T-cell (primary cell): ENCODE measurements around the gene MIS12. TPM values are rescaled to one million over a fixed set of nuclear protein-coding genes. Genes with fewer than 3 reads are reported as not detected.
A peak's percentile ranks its signal among the peaks of the same experiment; 100 is the strongest.

Experiments
- ATAC-seq, 4 experiments: fragments of 200-7000 bp in 3 of 4; fragments of 150-1000 bp in 1 of 4; cut with Tn5 transposase; replicated peaks in 1 of 4; 1 replicate in 3 of 4; 2 replicates in 1 of 4; pipeline ENCODE4 v1.10.0; 2021; ENCODE audit warnings: moderate library complexity in 3 of 4, mild to moderate bottlenecking in 2 of 4, moderate number of reproducible peaks in 1 of 4
- CTCF ChIA-PET, 2 donors: fragments of 300-600 bp; sonication (Branson Sonifier 250); formaldehyde crosslinking; loops; one replicate each; lab custom pipeline; 2022; ENCODE audit warnings: antibody characterized with exemption in 2 of 2; lab: Charles Lee
- POLR2A ChIA-PET, 2 donors: fragments of 300-600 bp; sonication (Branson Sonifier 250); formaldehyde crosslinking; loops; one replicate each; lab custom pipeline; 2022; ENCODE audit warnings: antibody characterized with exemption in 2 of 2; lab: Charles Lee
- DNase-seq, 35 experiments: peaks; one replicate each; pipeline versions ENCODE4 v3.0.0 to v3.0.0-alpha.2; 2013 to 2023
- H3K27ac ChIP-seq: one replicate; pipeline ENCODE4 v1.5.1; 2013; ENCODE audit warnings: low read length
- H3K27me3 ChIP-seq, 2 experiments: replicated peaks in 1 of 2; 1 replicate in 1 of 2; 2 replicates in 1 of 2; pipeline versions ENCODE4 v1.6.1 to v1.7.0; 2013; ENCODE audit warnings: low read length in 1 of 2, mixed read lengths in 1 of 2; ENCODE audit not compliant: control insufficient read depth in 2 of 2, insufficient read depth in 2 of 2; ENCODE audit errors: extremely low read depth in 1 of 2
- H3K36me3 ChIP-seq, 2 donors: 1 replicate in 1 of 2; 2 replicates in 1 of 2; pipeline versions ENCODE4 v1.6.1 to v1.7.0; 2013; ENCODE audit warnings: low read length in 1 of 2; ENCODE audit not compliant: control insufficient read depth in 2 of 2, insufficient read depth in 1 of 2; ENCODE audit errors: extremely low read depth in 1 of 2
- H3K4me1 ChIP-seq, 2 experiments: 1 replicate in 1 of 2; 2 replicates in 1 of 2; pipeline versions ENCODE4 v1.6.1 to v1.7.0; 2013; ENCODE audit warnings: low read length in 2 of 2, mixed read lengths in 1 of 2; ENCODE audit not compliant: insufficient read depth in 2 of 2, control insufficient read depth in 1 of 2; ENCODE audit errors: extremely low read depth in 1 of 2
- H3K4me3 ChIP-seq, 2 donors: 1 replicate in 1 of 2; 2 replicates in 1 of 2; pipeline versions ENCODE4 v1.5.1 to v1.7.0; 2013; ENCODE audit warnings: mild to moderate bottlenecking in 2 of 2, low read length in 1 of 2, moderate library complexity in 1 of 2; ENCODE audit not compliant: control insufficient read depth in 1 of 2; ENCODE audit errors: extremely low read depth in 1 of 2
- H3K9me3 ChIP-seq: 2 replicates; pipeline ENCODE4 v1.7.0; 2013
- H3K27ac Mint-ChIP-seq, 2 donors: one replicate each; pipeline ENCODE4 v1.8.0; 2020 to 2021; ENCODE audit warnings: mild to moderate bottlenecking in 2 of 2, mixed read lengths in 2 of 2
- H3K27me3 Mint-ChIP-seq, 2 donors: one replicate each; pipeline ENCODE4 v1.8.0; 2021 to 2022; ENCODE audit warnings: mixed read lengths in 2 of 2
- H3K36me3 Mint-ChIP-seq: one replicate; pipeline ENCODE4 v1.8.0; 2021; ENCODE audit warnings: mixed read lengths
- H3K4me1 Mint-ChIP-seq, 3 donors: one replicate each; pipeline ENCODE4 v1.8.0; 2020 to 2022; ENCODE audit warnings: mixed read lengths in 3 of 3, mild to moderate bottlenecking in 1 of 3
- H3K4me3 Mint-ChIP-seq, 3 donors: one replicate each; pipeline ENCODE4 v1.8.0; 2020 to 2022; ENCODE audit warnings: mild to moderate bottlenecking in 3 of 3, mixed read lengths in 3 of 3, moderate library complexity in 3 of 3
- H3K9me3 Mint-ChIP-seq, 3 donors: one replicate each; pipeline ENCODE4 v1.8.0; 2020 to 2022; ENCODE audit warnings: mixed read lengths in 3 of 3
- WGBS: methylation state at CpG from one replicate; pipeline ENCODE4 v1.1.5; 2013; ENCODE audit warnings: missing lambda C conversion rate; ENCODE audit not compliant: insufficient coverage; 5-methylcytosine and 5-hydroxymethylcytosine counted together
- total RNA-seq, 35 experiments: library from RNA in 6 of 35; stranded (reverse) in 6 of 35; fragments of 120-200 nt in 1 of 35; gene quantifications; one replicate each; pipeline versions ENCODE4 v1.2.1 to v1.2.4 and lab custom pipeline; 2013 to 2026

Gene MIS12
- total RNA-seq, 5 donors from 2014 or later (not counting 1 experiment from before 2014, with no cell fraction given): 18.0 to 35.9 (median 33.8) TPM

- ChIA-PET CTCF (no interaction called here), POLR2A (interaction anchor here in 1 of 2 donors (1.0 kb wide), 1 partner anchor 12 kb away, joined by 3 read pairs; no protein-coding TSS in a partner anchor)
- no peak overlapping the region for H3K27ac ChIP-seq
- H3K27me3 ChIP-seq: no peaks in the 10 kb centered on the region
- Mint-ChIP-seq H3K9me3 (no peaks in the 10 kb centered on the region), H3K27ac (no peak overlapping the region), H3K36me3 (peaks cover 31% of the 10 kb centered on the region), H3K27me3 (no peaks in the 10 kb centered on the region), H3K4me3 (no peak overlapping the region), H3K4me1 (peaks cover 24 to 26% (median 25%) of the 10 kb centered on the region in 3 donors)
- H3K36me3 ChIP-seq: peaks cover 8 to 36% of the 10 kb centered on the region in 2 donors
- H3K4me1 ChIP-seq: peaks cover 4 to 14% of the 10 kb centered on the region in 2 experiments
- H3K4me3 ChIP-seq: no peak overlapping the region
- ATAC-seq (no peak), DNase-seq (no peak)
- no CpG with 5 or more reads among the region's 3 CpGs for WGBS
- no peaks in the 10 kb centered on the region for H3K9me3 ChIP-seq
Measured at GRCh38 chr17:5472511-5472910, 13.9 kb upstream of the MIS12 start.

DNA sequence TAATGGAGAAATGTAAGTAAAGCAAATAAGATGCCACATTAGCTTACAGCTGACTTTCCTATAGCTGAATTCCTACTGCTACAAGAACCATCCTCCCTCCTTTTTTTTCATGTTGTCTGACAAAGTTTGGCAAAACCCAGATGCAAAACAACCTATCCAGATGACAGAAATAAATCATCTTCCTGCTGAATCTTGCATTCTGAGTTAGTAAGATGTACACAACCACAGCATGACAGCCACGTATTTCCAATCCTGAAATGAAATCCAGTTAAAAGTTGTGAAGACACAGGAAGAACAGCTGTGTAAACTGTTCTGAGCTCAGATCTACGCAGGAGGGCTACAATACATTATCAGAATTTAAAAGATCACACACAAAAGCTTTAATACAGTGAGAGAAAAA lies 12.5 kb upstream of the MIS12 start:
- DNase-seq (no peak), ATAC-seq (no peak)
- Mint-ChIP-seq H3K27ac (no peak overlapping the region), H3K4me1 (peaks cover 22 to 25% (median 24%) of the 10 kb centered on the region in 3 donors), H3K36me3 (peaks cover 43% of the 10 kb centered on the region), H3K4me3 (no peak overlapping the region), H3K27me3 (no peaks in the 10 kb centered on the region), H3K9me3 (no peaks in the 10 kb centered on the region)
- H3K4me3 ChIP-seq: no peak overlapping the region
- H3K27ac ChIP-seq: no peak overlapping the region
- no CpG with 5 or more reads among the region's 2 CpGs for WGBS
- peaks cover 13 to 49% of the 10 kb centered on the region in 2 donors for H3K36me3 ChIP-seq
- no peaks in the 10 kb centered on the region for H3K9me3 ChIP-seq
- POLR2A ChIA-PET: no interaction called here
- peaks cover 0 to 5% of the 10 kb centered on the region in 2 experiments for H3K4me1 ChIP-seq
- H3K27me3 ChIP-seq: no peaks in the 10 kb centered on the region
- CTCF ChIA-PET: no interaction called here

GRCh38 chr17:5478992-5479391 lies 7.4 kb upstream of the MIS12 start:
- CTCF ChIA-PET: interaction anchor here in 1 of 2 donors (0.7 kb wide), 1 partner anchor 29 kb away, joined by 4 read pairs; no protein-coding TSS in a partner anchor
- H3K36me3 Mint-ChIP-seq: peaks cover 68% of the 10 kb centered on the region
- no peak overlapping the region for H3K4me3 ChIP-seq
- H3K27ac ChIP-seq: no peak overlapping the region
- no peaks in the 10 kb centered on the region for H3K9me3 Mint-ChIP-seq
- no peaks in the 10 kb centered on the region for H3K27me3 ChIP-seq
- H3K9me3 ChIP-seq: no peaks in the 10 kb centered on the region
- no peak overlapping the region for H3K4me3 Mint-ChIP-seq
- no peaks in the 10 kb centered on the region for H3K27me3 Mint-ChIP-seq
- no peak overlapping the region for H3K27ac Mint-ChIP-seq
- WGBS: 94% methylated on average over 3 of the region's 4 CpGs
- ATAC-seq: no peak
- no peak for DNase-seq
- H3K4me1 ChIP-seq: peaks cover 0 to under 1% of the 10 kb centered on the region in 2 experiments
- POLR2A ChIA-PET: no interaction called here
- peaks cover 14 to 78% of the 10 kb centered on the region in 2 donors for H3K36me3 ChIP-seq
- peaks cover 46 to 51% (median 47%) of the 10 kb centered on the region in 3 donors for H3K4me1 Mint-ChIP-seq

DNA sequence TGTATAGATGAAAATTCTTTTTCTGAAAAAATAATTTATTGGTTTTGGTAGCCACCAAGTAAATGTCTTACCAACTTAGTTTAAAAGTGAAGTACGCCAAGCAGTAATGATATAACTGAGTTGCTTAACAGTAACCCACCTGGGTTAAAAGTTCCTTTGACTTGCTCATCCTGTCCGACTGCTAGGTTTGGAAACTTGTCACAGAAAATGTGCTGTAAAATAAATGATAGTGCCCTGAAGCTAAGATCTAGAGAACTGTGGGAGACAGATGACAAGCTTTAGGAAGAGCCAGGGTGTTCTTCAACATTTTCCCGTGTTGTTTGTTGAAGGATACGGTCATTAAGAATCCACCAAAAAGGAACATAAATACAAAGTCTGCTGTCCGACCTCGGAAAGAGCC lies 5.4 kb upstream of the MIS12 start:
- Histone ChIP-seq H3K4me1 (peaks cover 13% of the 10 kb centered on the region in 2 experiments), H3K27me3 (no peaks in the 10 kb centered on the region), H3K9me3 (no peaks in the 10 kb centered on the region), H3K4me3 (no peak overlapping the region), H3K27ac (no peak overlapping the region), H3K36me3 (peaks cover 14 to 71% of the 10 kb centered on the region in 2 donors)
- ATAC-seq: no peak
- ChIA-PET POLR2A (no interaction called here), CTCF (interaction anchor here in 1 of 2 donors (0.6 kb wide), 2 partner anchors 232 to 905 kb away, joined by 3 to 9 read pairs; no protein-coding TSS in a partner anchor)
- Mint-ChIP-seq H3K4me3 (no peak overlapping the region), H3K4me1 (peaks cover 56 to 66% (median 63%) of the 10 kb centered on the region in 3 donors), H3K9me3 (no peaks in the 10 kb centered on the region), H3K27me3 (no peaks in the 10 kb centered on the region), H3K36me3 (peaks cover 56% of the 10 kb centered on the region), H3K27ac (no peak overlapping the region)
- WGBS: no CpG with 5 or more reads among the region's 6 CpGs
- no peak for DNase-seq

DNA sequence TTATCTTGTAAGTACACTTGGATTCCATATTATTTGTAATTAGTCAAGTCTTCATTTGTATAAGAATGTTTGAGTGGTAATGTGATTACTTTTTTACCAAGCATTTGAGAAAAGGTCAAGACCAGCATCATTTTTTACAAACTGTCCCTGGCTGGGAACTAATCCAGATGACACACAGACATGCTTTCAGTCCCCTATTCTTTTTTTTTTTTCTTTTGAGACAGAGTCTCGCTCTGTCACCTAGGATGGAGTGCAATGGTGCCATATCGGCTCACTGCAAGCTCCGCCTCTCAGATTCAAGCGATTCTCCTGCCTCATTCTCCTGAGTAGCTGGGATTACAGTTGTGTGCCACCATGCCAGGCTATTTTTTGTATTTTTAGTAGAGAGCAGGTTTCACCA lies 4.9 kb upstream of the MIS12 start:
- no peaks in the 10 kb centered on the region for H3K9me3 Mint-ChIP-seq
- WGBS: 100% methylated on average over 1 of the region's 4 CpGs
- no peak overlapping the region for H3K4me3 Mint-ChIP-seq
- peaks cover 10 to 71% of the 10 kb centered on the region in 2 donors for H3K36me3 ChIP-seq
- peaks cover 56% of the 10 kb centered on the region for H3K36me3 Mint-ChIP-seq
- no peaks in the 10 kb centered on the region for H3K9me3 ChIP-seq
- no peaks in the 10 kb centered on the region for H3K27me3 ChIP-seq
- ChIA-PET CTCF (interaction anchor here in 1 of 2 donors (0.6 kb wide), 1 partner anchor 233 kb away, joined by 9 read pairs; no protein-coding TSS in a partner anchor), POLR2A (no interaction called here)
- ATAC-seq (no peak), DNase-seq (no peak)
- H3K4me1 ChIP-seq: peaks cover 13% of the 10 kb centered on the region in 2 experiments
- H3K27me3 Mint-ChIP-seq: no peaks in the 10 kb centered on the region
- H3K27ac Mint-ChIP-seq: no peak overlapping the region
- no peak overlapping the region for H3K4me3 ChIP-seq
- H3K27ac ChIP-seq: no peak overlapping the region
- peaks cover 54 to 67% (median 66%) of the 10 kb centered on the region in 3 donors for H3K4me1 Mint-ChIP-seq

GRCh38 chr17:5485270-5486205 lies 828 bp upstream of the MIS12 start, which contains the start of gene DERL2:
Gene DERL2, minus strand, starts transcription at chr17:5486178. Its CDS starts 17 bp downstream, at chr17:5486161.
- no peaks in the 10 kb centered on the region for H3K9me3 ChIP-seq
- peaks cover 20 to 25% of the 10 kb centered on the region in 2 experiments for H3K4me1 ChIP-seq
- peak within 1 kb of the TSS; percentile 99 for H3K27ac ChIP-seq
- H3K27me3 ChIP-seq: no peaks in the 10 kb centered on the region
- peak within 1 kb of the TSS; percentile 90 to 97 (median 96) for H3K4me3 Mint-ChIP-seq
- peaks cover 0 to 59% of the 10 kb centered on the region in 2 donors for H3K36me3 ChIP-seq
- H3K4me3 ChIP-seq: peak within 1 kb of the TSS; percentile 94 to 99
- H3K4me1 Mint-ChIP-seq: peaks cover 59 to 72% (median 70%) of the 10 kb centered on the region in 3 donors
- H3K36me3 Mint-ChIP-seq: peaks cover 44% of the 10 kb centered on the region
- WGBS: 0% methylated on average over 25 of the region's 29 CpGs
- H3K27me3 Mint-ChIP-seq: no peaks in the 10 kb centered on the region
- H3K9me3 Mint-ChIP-seq: no peaks in the 10 kb centered on the region
- DNase-seq: peak in 2 of 35 experiments; percentile 19 to 21
- POLR2A ChIA-PET: interaction anchor here in 1 of 2 donors (0.6 to 1.5 kb wide), 5 partner anchors 13 to 782 kb away, joined by 3 to 5 read pairs (median 5); partner anchors contain the start of genes NUP88 and RPAIN
- H3K27ac Mint-ChIP-seq: peak within 1 kb of the TSS; percentile 96 to 99
- CTCF ChIA-PET: no interaction called here
- peak in 2 of 4 experiments; percentile 0 to 2 for ATAC-seq
